DLD1 (cell line): ENCODE measurements around the gene POLR2J3.
"Not testable (repeated sequence)": the region's sequence is repeated elsewhere in the genome, so short reads cannot be mapped to it uniquely, and the experiment has no call there.

Experiments
- in situ Hi-C: cut with HindIII; loops from 2 replicates; pipeline ENCODE4 v1.10.0; 2017; ENCODE audit warnings: low sequenced_read_pairs

Gene POLR2J3

DNA sequence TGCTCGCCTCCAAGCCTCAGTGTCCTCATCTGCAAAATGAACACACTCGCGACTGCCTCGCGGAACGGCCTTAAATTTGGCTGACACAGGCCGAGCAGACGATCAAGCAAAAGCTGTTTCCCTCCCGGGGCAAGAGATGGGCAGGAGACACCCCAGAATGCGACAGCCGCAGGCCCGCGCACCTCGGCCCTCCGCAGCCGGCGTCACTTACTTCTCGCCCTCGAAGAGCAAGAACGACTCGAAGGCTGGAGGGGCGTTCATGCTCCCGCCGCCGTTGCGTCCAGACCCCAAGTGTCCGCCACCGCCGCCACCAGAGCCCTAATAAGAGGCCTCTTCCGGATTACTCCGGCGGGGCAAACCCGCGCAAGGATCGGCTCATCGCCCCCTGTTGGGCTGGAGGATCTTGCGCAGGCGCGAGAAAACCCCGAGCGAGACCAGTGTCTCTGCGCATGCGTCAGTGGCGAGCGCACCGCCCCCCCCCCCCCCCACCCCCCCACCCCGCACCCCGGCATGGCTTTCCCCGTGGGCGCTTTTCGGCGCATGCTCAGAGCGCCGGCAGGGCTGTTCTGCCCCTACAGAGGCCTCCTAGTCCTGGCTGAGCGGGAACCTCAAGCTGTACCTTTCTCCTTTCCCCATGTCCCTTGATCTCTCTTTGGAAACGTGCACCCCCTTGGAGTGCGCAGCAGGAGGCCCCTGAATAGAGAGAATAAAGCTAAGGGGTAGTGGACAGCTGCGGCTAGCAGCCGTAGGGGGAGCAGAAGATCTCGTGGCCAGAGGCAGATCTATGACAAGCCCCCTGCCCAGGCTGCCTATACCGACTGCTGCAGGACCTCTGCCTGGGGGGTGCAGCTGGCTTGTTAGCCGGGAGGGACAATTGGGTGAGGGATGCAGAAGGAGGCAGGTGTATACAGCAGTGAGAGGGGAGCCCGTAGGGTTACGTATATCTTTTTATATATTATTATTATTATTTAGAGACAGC lies at the start of gene POLR2J3:
Gene POLR2J3, minus strand, starts transcription at position 323 of the 979 bp plus-strand sequence. Its CDS starts 62 bp downstream, at position 261.
- in situ Hi-C loops, result not testable (repeated sequence)

DNA sequence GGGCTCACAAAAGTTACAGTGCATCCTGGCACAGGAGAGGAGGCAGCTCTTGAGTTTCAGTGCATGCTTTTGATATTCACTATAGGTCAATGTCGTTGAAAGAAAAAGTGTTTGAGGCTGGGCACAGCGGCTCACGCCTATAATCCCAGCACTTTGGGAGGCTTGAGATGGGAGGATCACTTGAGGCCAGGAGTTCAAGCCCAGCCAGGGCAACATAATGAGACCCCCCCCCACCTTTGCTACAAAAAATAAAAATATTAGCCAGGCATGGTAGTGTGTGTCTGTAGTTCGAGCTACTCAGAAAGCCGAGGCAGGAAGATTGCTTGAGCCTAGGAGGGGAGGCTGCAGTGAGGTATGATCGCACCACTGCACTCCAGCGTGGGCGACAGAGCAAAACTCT lies 45.7 kb upstream of the POLR2J3 start:
- in situ Hi-C loops, result not testable (repeated sequence)

DNA sequence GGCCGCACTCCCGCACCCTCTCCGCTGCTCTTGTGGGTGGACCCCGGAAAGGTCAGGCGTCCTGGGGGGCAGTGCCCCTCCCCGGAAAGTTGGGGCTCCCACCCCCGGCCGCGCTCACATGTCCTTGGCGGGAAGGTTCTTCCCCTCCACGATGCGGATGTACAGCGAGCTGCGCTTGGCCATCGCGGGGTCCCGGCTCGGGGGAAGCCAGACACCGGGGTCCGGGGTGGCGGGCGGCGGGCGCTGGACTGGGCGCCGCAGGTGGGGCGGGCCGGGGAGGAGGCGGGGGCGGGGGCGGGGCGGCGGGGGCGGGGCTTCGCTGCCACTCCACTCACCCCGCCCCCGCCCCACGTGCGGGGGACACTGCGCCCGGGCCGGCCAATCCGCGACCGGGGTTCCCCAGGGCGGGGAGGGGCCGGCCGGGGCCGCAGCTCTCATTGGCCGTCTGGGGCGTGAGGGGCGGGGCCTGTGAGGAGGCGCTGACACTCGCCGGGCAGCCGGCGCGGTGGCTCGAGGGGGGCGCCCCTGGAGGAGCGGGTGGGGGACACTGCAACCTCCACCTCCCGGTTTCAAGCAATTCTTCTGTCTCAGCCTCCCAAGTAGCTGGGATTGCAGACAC lies 44.2 kb upstream of the POLR2J3 start, which contains the start of gene RASA4:
Gene RASA4, minus strand, starts transcription at position 250 of the 619 bp plus-strand sequence. Its CDS starts 67 bp downstream, at position 183.
- in situ Hi-C loops, result not testable (repeated sequence)

DNA sequence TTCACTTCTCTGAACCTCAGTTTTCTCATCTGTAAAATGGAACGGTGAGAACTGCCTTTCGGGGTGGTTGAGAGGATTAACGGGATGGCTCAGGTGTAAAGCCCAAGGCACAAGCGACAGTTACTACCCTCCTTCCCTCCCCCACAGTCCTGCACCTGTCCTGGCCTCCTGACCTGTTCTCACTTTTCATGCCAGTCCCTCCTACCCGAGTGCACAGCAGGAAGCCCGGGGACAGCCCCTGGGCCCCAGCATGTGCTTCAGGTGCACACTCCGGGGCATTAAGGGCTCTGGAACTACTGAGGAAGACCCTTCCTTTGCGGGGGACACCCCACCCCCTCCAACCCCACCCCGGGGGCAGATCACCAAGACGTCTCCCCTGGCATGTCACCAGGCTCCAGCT lies 43.5 kb upstream of the POLR2J3 start:
- in situ Hi-C loops, result not testable (repeated sequence)

DNA sequence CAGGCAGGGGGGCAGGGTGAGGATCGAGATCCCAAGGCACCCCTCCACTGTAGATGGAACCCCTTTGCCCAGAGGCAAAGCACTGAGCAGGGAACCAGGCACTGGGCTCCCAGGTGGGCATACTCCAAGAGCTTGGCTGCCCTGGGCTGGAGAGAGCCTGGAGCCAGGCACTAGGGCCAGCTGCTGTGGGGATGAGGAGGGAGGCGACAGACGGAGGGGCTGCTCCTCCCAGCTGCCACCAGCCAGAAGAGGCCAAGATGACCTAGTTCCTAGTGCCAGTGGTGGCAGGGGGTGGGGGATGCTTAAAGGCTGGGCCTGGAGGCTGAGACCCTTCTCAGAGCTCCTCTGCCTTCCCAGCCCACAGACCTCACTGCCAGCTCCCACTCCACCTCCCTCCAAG lies 42.5 kb upstream of the POLR2J3 start:
- in situ Hi-C loops, result not testable (repeated sequence)

DNA sequence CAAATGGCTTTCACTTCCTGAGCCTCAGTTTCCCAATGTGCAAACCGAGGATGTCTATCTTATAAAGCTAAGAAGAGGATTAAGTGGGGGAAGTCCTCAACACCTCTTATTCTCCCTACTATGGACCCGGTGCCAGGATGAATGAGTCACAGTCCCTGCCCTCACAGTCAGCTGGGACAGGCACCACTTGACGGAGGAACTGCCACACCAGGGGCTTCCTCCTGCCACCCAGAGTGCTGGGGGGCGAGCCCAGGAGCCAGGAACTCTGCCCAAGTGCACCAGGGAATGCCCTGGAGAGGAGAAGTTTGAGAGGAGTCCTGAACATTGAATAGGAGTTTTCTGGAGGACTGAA lies 41.9 kb upstream of the POLR2J3 start:
- in situ Hi-C loops, result not testable (repeated sequence)

DNA sequence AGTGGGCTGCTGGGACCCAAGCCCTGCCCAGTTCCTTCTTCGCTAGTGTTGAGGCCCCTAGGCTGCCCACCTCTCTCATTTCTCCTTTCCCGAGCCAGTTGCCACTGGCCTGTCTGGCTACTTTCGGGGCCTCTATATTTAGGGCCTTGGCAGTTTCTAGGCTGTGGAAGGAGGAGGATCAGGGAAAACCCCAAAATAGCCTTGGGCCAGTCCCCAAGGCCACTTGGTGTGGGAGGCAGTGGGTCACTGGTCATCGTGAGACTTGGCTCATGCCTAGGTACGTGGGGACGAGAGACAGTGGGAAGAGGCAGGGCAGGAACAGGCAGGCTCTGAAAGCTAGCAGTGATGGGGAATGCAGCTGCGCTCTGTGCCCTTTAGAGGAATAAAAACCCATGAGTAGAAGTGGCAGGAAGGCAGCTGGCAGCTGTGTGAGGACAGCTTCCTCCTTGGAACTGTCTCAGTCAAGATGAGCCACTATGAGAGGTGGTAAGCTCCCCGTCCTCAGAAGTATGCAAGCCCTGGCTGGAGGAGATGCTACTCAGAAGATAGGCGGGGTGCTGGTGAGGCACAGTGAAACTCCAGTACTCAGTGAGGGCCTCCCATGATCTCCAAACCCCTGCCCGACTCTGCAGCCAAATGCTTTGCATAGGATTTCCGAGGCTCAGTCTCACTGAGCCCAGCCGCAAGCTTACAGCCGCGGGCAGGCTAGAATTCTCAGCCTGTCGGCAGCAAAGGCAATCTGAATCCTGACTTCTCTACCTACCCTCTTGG lies 41.4 kb upstream of the POLR2J3 start:
- in situ Hi-C loops, result not testable (repeated sequence)

DNA sequence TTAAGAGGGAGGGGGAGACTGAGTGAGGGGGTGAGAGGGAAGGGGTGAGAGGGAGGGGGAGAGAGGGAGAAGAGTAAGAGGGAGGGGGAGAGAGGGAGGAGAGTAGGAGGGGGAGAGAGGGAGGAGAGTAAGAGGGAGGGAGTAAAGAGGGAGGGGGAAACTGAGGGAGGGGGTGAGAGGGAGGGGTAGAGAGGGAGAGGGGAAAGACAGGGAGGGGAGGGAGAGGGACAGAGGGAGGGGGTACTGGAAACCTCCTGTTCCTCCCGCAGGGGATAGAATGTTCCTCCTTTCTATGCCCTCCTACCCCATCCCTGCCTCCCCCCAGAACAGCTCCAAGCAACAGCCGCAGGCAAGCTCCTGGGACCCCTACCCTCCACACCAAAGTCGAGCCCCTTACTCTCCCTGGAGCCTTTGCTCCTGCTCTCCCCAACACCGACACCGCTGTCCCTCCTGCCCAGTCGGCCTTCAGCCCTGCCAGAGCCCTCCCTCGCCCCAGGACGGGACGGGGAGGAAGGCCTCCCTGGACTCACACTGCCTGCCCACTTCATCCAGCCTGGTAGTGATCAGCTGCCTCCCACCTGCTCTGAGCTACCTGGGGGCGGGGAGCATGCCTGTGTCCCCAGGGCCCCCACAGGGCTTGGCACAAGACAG lies 39.4 kb upstream of the POLR2J3 start:
- in situ Hi-C loops, result not testable (repeated sequence)

DNA sequence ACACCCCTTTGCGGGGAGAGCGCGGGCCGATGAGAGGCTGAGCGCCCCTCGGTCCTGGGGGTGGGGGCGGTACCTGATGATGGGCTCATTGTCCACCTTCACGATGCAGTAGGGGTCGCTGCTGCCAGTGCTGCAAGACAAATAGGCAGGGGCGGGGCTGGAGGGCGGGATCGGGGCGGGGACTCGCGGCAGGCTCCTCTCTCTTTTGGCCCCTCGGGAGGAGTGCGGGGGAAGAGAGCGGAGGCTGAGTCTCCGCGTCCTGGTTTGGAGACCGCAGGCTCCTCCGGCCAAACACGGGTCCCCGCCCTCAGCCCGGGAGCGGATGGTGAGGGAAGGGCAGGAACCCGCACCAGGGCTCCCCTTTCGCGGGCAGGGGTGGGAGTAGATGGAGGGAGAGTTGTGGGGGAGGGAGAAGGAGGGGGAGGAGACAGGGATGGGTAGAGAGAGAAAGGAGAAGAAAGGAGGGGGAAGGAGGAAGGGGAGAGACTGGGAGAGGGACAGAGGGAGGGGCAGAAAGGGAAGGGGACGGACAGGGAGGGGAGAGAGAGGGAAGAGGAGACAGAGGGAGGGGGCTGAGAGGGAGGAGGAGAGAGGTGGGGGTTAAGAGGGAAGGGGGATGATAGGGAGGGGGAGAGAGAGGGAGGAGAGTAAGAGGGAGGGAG lies 38.8 kb upstream of the POLR2J3 start:
- in situ Hi-C loops, result not testable (repeated sequence)

DNA sequence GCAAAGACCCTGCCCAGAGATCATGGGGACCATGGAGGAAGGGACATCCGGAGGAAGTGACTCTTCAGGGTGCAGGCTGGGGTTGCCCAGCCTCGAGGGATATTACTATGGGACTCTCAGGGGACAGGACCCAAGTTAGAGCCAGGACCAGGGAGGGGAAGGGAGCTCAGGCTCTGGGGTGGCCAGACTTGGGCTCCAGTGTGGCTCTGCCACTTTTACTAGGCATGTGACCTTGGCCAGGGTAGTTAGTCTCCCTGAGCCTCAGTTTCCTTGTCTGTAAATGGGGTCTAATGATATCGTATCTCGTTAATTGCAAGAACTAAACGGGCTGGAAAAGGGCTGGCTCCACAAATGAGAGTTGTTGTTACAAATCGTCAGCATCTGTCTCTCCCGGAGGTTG lies 38.1 kb upstream of the POLR2J3 start:
- in situ Hi-C loops, result not testable (repeated sequence)

DNA sequence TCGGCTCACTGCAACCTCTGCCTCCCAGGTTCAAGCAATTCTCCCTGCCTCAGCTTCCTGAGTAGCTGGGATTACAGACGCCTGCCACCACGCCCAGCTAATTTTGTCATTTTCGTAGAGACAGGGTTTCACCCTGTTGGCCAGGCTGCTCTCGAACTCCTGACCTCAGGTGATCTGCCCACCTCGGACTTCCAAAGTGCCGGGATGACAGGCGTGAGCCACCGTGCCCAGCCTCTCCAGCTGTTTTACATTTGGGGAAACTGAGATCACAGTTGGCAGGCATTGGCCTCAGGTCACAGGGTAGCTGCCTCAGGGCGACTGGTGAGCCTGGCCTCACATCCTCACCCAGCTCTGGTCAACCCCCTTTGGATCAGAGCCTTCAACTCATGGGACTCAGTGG lies 37.4 kb upstream of the POLR2J3 start:
- in situ Hi-C loops, result not testable (repeated sequence)

DNA sequence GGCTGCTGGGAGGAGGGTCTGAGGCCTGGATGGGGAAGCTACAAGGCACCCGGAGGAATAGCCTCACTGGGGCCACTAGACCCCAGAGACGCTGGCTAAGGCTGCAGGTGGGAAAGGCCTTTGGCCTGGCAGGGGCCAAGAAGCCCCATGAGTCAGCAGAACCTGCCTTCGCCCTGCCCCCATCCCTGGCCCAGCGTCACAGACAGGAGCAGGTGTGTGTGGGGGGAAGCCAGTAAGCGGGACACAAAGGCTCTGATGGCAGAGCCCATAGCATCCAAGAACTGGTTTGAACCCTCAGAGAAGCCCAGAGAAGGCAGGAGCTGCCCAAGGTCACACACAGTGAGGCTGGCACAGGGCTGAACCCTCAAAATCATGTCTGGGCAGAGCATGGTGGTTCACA lies 34.5 kb upstream of the POLR2J3 start:
- in situ Hi-C loops, result not testable (repeated sequence)

DNA sequence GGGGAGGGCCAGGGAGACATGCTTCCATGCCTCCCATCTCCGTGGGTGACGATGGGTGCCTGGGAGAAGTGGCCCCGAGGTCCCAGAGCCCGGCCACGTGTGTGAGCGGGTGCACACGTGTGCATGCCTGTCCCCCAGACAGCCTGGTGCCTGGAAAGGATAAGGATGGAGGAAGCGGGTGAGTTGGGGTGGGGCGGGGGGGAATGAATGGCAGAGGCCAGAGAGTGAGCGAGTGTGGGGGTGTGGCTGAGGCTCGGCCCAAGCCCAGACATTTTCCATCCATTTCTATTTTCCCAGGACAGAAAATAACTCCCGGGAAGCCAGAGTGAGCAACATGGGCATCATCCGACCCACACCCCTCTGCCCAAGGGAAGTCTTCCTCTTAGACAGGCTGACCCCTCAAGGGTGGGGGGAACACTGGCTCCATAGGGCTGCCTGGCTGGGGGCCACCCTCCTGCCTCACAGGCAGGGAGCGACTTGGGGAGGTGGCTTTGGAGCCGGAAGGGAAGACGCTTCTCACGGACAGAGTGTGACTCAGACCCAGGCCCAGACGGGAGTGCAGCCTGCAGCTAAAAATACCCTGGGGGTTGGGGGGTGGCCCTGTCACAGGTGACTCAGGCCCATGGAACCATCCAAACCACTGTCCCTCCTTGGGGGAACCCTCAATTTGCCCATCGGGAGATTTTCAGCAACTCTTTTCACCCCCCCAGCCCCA lies 32.2 kb upstream of the POLR2J3 start:
- in situ Hi-C loops, result not testable (repeated sequence)

DNA sequence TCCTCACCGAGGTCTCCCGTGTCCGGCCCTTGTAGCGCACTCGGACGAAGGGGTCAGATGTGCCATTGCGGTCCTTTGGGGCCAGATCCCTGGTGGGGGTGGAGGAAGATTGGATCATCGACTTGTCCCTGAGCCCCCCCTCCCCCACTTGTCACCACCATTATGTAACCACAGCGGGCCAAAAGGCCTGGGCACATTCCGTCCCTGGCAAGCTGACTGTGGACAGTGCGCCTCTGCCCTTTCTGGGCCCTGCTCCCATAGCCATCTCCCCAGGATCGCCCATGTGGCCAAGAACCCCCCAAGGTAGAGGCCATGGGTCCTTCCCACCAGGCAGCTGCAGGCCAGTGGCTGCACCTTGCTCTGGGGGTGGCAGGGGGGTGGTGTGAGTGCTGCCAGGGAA lies 29.9 kb upstream of the POLR2J3 start:
- in situ Hi-C loops, result not testable (repeated sequence)

DNA sequence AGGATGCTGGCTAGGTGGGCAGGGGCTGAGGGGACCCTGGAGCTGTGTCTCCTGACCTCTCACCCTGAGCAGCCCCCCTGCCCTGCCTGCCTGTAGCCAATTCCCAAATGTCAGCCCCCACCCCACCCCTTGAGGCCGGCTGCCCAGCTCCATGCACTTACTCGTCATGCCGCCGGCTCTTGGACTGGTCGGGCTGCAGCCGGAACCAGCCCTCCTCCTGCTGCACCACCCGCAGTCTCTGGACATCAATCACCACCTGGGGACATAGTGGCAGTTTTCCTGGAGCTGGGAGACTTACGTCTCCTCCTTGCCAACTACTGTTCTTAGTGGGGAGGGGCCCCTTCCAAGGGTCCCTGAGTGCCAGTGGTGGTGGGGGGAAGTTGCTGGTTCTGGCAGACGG lies 27.3 kb upstream of the POLR2J3 start:
- in situ Hi-C loops, result not testable (repeated sequence)

DNA sequence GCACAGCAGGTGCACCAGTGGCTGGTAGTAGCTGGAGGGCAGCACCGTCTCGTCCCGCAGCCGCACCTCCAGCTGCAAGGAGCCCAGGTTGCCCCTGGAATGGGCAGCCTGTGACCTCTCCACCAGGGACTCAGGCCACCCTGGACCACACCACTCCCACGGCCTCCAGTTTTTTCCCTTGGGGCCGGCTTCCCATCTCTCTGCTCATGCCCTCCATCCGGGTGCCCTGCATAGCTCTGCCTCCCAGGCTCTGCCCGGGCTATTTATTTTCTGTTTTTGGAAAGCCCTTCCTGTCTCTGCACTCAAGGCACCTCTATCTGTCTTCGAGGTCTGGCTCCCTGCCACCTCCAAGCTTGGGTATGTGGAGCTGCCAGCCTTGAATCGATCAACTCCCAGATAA lies 23.7 kb upstream of the POLR2J3 start:
- in situ Hi-C loops, result not testable (repeated sequence)

DNA sequence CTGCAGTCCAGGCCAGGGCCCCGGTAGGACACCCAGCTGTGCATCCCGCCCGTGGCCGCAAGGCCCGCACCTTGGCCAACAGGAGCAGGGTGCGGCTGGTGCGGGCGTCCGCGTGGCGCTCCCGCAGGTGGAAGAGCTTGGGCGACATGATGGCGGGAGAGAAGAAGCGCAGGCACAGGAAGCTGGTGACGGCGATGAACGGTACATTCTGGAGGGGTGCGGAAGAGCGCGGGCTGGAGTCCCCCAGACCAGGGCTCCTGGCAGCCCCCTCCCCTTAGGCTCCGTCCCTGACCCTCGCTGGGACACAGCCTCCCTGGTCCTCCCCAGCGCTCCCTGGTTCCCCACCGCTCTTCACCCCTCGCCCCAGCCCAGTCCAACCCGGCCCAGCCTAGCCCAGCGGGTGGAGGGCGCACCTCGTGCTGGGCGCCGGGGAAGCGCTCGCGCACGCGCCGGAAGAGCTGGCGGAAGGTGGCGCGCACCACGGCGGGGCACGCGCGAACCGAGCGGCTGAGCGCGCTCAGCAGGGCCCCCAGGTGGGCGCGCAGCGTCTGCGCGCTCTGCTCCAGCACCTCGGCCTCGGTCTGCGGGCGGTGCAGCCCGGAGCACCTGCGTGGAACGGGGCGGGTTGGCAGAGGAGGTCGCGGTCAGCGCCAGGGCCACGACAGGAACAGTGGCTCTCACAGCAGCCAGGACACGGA lies 21.4 kb upstream of the POLR2J3 start:
- in situ Hi-C loops, result not testable (repeated sequence)

DNA sequence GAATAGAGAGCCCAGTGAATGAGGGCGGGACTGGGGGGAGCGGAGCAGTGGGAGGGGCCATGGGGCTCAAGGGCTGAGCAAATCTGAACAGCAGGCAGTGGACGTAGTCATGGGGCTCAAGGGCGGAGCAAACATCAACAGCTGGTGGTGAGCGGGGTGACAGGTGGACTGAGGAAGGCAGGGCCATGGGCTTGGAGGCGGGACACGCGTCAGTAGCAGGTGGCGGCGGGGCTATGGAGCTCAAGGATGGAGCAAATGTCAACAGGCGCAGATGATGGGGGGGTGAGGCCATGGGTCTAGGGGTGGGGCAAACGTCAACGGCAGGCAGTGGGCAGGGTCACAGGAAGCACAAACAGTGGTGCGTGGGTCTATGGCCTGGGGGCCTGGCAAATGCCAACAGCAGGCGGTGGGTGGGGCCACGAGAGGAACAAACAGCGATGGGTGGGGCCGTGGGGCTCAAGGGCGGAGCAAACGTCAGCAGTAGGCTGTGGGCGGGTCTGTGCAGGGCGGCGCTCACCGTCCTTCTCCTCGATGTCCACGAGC lies 20.2 kb upstream of the POLR2J3 start:
- in situ Hi-C loops, result not testable (repeated sequence)

DNA sequence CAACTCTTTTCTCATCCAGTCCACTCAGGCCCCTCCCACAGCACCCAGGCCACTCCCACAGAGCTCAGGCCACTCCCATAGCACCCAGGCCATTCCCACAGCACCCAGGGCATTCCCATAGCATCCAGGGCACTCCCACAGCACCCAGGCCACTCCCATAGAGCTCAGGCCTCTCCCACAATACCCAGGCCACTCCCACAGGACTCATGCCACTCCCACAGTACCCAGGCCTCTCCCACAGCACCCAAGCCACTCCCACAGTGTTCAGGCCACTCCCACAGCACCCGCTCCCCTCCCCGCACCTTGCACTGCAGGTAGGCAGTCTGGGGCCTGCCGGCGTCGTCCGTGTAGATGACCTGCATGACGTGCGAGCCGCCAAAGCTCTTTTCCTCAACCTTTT lies 17.5 kb upstream of the POLR2J3 start:
- in situ Hi-C loops, result not testable (repeated sequence)
